ENCODE results near the gene MAP3K10.

DNA sequence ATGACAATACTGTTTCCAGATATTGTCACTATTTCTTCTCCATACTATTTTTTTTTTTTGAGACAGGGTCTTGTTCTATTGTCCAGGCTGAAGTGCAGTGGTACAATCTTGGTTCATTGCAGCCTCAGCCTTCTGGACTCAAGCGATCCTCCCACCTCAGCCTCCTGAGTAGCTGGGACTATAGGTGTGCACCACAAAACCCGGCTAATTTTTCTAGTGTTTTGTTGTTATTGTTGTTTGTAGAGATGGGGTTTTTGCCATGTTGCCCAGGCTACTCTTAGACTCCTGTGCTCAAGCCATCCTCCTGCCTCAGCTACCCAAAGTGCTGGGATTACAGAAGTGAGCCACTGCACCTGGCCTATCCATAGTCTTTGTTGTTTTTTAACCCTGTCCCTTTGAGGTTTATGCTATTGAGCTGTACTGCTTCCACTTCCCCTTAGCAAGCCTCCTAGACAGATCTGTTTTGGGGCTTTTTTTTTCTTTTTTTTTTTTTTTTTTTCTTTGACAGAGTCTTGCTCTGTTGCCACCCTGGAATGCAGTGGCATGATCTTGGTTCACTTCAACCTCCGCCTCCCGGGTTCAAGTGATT, 27.6 kb upstream of the MAP3K10 start:
- TF ChIP-seq, protein P1, sequence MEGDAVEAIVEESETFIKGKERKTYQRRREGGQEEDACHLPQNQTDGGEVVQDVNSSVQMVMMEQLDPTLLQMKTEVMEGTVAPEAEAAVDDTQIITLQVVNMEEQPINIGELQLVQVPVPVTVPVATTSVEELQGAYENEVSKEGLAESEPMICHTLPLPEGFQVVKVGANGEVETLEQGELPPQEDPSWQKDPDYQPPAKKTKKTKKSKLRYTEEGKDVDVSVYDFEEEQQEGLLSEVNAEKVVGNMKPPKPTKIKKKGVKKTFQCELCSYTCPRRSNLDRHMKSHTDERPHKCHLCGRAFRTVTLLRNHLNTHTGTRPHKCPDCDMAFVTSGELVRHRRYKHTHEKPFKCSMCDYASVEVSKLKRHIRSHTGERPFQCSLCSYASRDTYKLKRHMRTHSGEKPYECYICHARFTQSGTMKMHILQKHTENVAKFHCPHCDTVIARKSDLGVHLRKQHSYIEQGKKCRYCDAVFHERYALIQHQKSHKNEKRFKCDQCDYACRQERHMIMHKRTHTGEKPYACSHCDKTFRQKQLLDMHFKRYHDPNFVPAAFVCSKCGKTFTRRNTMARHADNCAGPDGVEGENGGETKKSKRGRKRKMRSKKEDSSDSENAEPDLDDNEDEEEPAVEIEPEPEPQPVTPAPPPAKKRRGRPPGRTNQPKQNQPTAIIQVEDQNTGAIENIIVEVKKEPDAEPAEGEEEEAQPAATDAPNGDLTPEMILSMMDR (IDR thresholded peaks at IDR 0.05; ENCODE audit: poor library complexity, severe bottlenecking): no peak
- no peak for TF ChIP-seq EZH2 (IDR thresholded peaks at IDR 0.05; ENCODE audit: borderline replicate concordance, insufficient read depth, low read length, poor library complexity, severe bottlenecking)
- TF ChIP-seq TAF1 (IDR thresholded peaks at IDR 0.05; ENCODE audit: low read depth): no peak
- TF ChIP-seq POLR2AphosphoS5 (IDR thresholded peaks at IDR 0.05): no peak
- TF ChIP-seq EP300 (conservative IDR thresholded peaks at IDR 0.05; ENCODE audit: poor library complexity, severe bottlenecking): no peak

Measured in neural cell (in vitro differentiated cells).